H1 (cell line): ENCODE data around the gene USH1G. TPM values are rescaled to one million over a fixed set of nuclear protein-coding genes. Genes with fewer than 3 reads are reported as not detected.

ENCODE experiments used
- CTCF ChIA-PET: fragments of 300-600 bp; sonication (Branson Sonifier 250); formaldehyde crosslinking; loops from one replicate; lab custom pipeline; 2021; ENCODE audit not compliant: partially characterized antibody; lab: Charles Lee
- POLR2A ChIA-PET: fragments of 300-600 bp; sonication (Branson Sonifier 250); formaldehyde crosslinking; loops from one replicate; lab custom pipeline; 2021; ENCODE audit warnings: inconsistent platforms; ENCODE audit not compliant: partially characterized antibody; lab: Charles Lee
- DNase-seq, 2 experiments: peaks; one replicate each; pipeline versions ENCODE4 v3.0.0 to v3.0.0-alpha.2; 2010 to 2022; ENCODE audit warnings: low spot score in 2 of 2, low read depth in 1 of 2, mixed read lengths in 1 of 2
- FAIRE-seq: peaks from 2 replicates; lab custom pipeline; 2011; peaks lifted over from hg19 to GRCh38; lab: Jason Lieb, UNC
- H2AFZ ChIP-seq: 2 replicates; pipeline ENCODE4 v1.8.1; 2012; ENCODE audit warnings: low read length, inconsistent platforms
- H2AK5ac ChIP-seq: 2 replicates; pipeline ENCODE4 v1.6.1; 2013; ENCODE audit warnings: low read depth, low read length
- H2BK120ac ChIP-seq: replicated peaks from 2 replicates; pipeline ENCODE3; 2013; ENCODE audit warnings: low read depth, low read length, inconsistent platforms
- H2BK12ac ChIP-seq: 2 replicates; pipeline ENCODE4 v1.6.1; 2013; ENCODE audit warnings: low read depth, low read length
- H2BK15ac ChIP-seq: 2 replicates; pipeline ENCODE4 v1.6.1; 2013; ENCODE audit warnings: low read length
- H2BK20ac ChIP-seq: 2 replicates; pipeline ENCODE4 v1.6.1; 2013; ENCODE audit warnings: low read length
- H2BK5ac ChIP-seq: 2 replicates; pipeline ENCODE4 v1.6.1; 2013; ENCODE audit warnings: low read depth, low read length
- H3K14ac ChIP-seq: 2 replicates; pipeline ENCODE4 v1.6.1; 2013; ENCODE audit warnings: inconsistent platforms; ENCODE audit not compliant: insufficient read length
- H3K18ac ChIP-seq: 2 replicates; pipeline ENCODE4 v1.6.1; 2013; ENCODE audit warnings: low read length; ENCODE audit errors: extremely low read depth
- H3K23ac ChIP-seq: 2 replicates; pipeline ENCODE4 v1.6.1; 2013; ENCODE audit warnings: inconsistent platforms; ENCODE audit not compliant: insufficient read length
- H3K23me2 ChIP-seq: 2 replicates; pipeline ENCODE4 v1.6.1; 2013; ENCODE audit warnings: low read depth, low read length
- H3K27ac ChIP-seq: 2 replicates; pipeline ENCODE4 v1.6.1; 2011; ENCODE audit warnings: low read depth, low read length, inconsistent platforms
- H3K27me3 ChIP-seq, 4 experiments: replicated peaks in 1 of 4; 1 replicate in 1 of 4; 2 replicates in 3 of 4; pipeline versions ENCODE4 v1.6.1 to v1.8.1; 2011 to 2013; ENCODE audit warnings: low read length in 3 of 4, mild to moderate bottlenecking in 3 of 4, inconsistent platforms in 2 of 4, mixed read lengths in 2 of 4, moderate library complexity in 1 of 4; ENCODE audit not compliant: control insufficient read depth in 3 of 4, insufficient read depth in 3 of 4; ENCODE audit errors: extremely low read depth in 1 of 4
- H3K36me3 ChIP-seq, 4 experiments: 2 replicates each; pipeline versions ENCODE4 v1.6.1 to v1.8.1; 2011 to 2013; ENCODE audit warnings: mild to moderate bottlenecking in 4 of 4, low read length in 3 of 4, moderate library complexity in 2 of 4, control low read depth in 1 of 4, inconsistent platforms in 1 of 4; ENCODE audit not compliant: insufficient read depth in 4 of 4, control insufficient read depth in 2 of 4
- H3K4ac ChIP-seq: replicated peaks from 2 replicates; pipeline ENCODE3; 2013; ENCODE audit warnings: low read length, low read depth, mixed read lengths, inconsistent platforms; ENCODE audit not compliant: insufficient read length
- H3K4me1 ChIP-seq, 4 experiments: replicated peaks in 1 of 4; 1 replicate in 1 of 4; 2 replicates in 3 of 4; pipeline versions ENCODE4 v1.6.1 to v1.8.1; 2011 to 2013; ENCODE audit warnings: low read length in 3 of 4, inconsistent platforms in 2 of 4, mixed read lengths in 1 of 4; ENCODE audit not compliant: insufficient read depth in 4 of 4, control insufficient read depth in 3 of 4
- H3K4me2 ChIP-seq, 2 experiments: 2 replicates each; pipeline versions ENCODE4 v1.6.1 to v1.8.1; 2011 to 2013; ENCODE audit warnings: low read depth in 2 of 2, low read length in 2 of 2, control low read depth in 1 of 2, inconsistent platforms in 1 of 2, mild to moderate bottlenecking in 1 of 2; ENCODE audit not compliant: insufficient read depth in 1 of 2
- H3K4me3 ChIP-seq, 4 experiments: fragments of 200-600, 300-600 bp in 1 of 4; sonication (generic), shearing (Covaris generic), sonication (Bioruptor Twin) in 1 of 4; 2 replicates each; pipeline versions ENCODE4 v1.5.1 to v1.8.1; 2011 to 2016; ENCODE audit warnings: low read length in 4 of 4, low read depth in 3 of 4, control low read depth in 2 of 4, inconsistent platforms in 2 of 4, mild to moderate bottlenecking in 2 of 4, mixed read lengths in 1 of 4, moderate library complexity in 1 of 4; ENCODE audit not compliant: insufficient read depth in 2 of 4; ENCODE audit errors: extremely low read depth in 1 of 4
- H3K56ac ChIP-seq: replicated peaks from 2 replicates; pipeline ENCODE3; 2013; ENCODE audit warnings: low read depth, mild to moderate bottlenecking, mixed read lengths, low read length, inconsistent platforms; ENCODE audit not compliant: insufficient read length
- H3K79me1 ChIP-seq: 2 replicates; pipeline ENCODE4 v1.6.1; 2013; ENCODE audit warnings: low read depth, low read length, control low read depth
- H3K79me2 ChIP-seq, 2 experiments: 2 replicates each; pipeline versions ENCODE4 v1.6.1 to v1.8.1; 2012 to 2013; ENCODE audit warnings: low read length in 2 of 2, mild to moderate bottlenecking in 2 of 2, inconsistent platforms in 1 of 2; ENCODE audit not compliant: insufficient read depth in 2 of 2, control insufficient read depth in 1 of 2
- H3K9ac ChIP-seq, 4 experiments: replicated peaks in 1 of 4; 1 replicate in 1 of 4; 2 replicates in 3 of 4; pipeline versions ENCODE4 v1.6.1 to v1.8.1; 2011 to 2013; ENCODE audit warnings: low read depth in 3 of 4, low read length in 3 of 4, control low read depth in 2 of 4, mild to moderate bottlenecking in 2 of 4, moderate library complexity in 2 of 4, inconsistent platforms in 1 of 4; ENCODE audit errors: extremely low read depth in 1 of 4
- H3K9me3 ChIP-seq, 2 experiments: 2 replicates each; pipeline versions ENCODE4 v1.6.1 to v1.8.1; 2012 to 2013; ENCODE audit warnings: mild to moderate bottlenecking in 2 of 2, moderate library complexity in 2 of 2, control low read depth in 1 of 2, inconsistent platforms in 1 of 2, low read depth in 1 of 2, low read length in 1 of 2, mixed read lengths in 1 of 2; ENCODE audit not compliant: insufficient read depth in 2 of 2
- H4K20me1 ChIP-seq, 2 experiments: replicated peaks in 1 of 2; 2 replicates each; pipeline versions ENCODE3 to v1.8.1; 2011 to 2013; ENCODE audit warnings: inconsistent platforms in 2 of 2, low read length in 2 of 2, mild to moderate bottlenecking in 1 of 2; ENCODE audit not compliant: insufficient read depth in 2 of 2, control insufficient read depth in 1 of 2
- H4K5ac ChIP-seq: 2 replicates; pipeline ENCODE4 v1.6.1; 2013; ENCODE audit warnings: low read length, low read depth, mixed read lengths, inconsistent platforms; ENCODE audit not compliant: insufficient read length
- H4K8ac ChIP-seq: 2 replicates; pipeline ENCODE4 v1.8.0; 2013; ENCODE audit warnings: mild to moderate bottlenecking, moderate library complexity, low read length, inconsistent platforms; ENCODE audit not compliant: insufficient read depth; ENCODE audit errors: extremely low read depth
- H4K91ac ChIP-seq: replicated peaks from 2 replicates; pipeline ENCODE3; 2013; ENCODE audit warnings: low read length, mixed read lengths, inconsistent platforms; ENCODE audit not compliant: insufficient read length
- BACH1 ChIP-seq: IDR thresholded peaks from 2 replicates; pipeline ENCODE4 v1.6.1; 2012; ENCODE audit warnings: low read length, improper control_type of control experiment
- CEBPB ChIP-seq: IDR thresholded peaks from 2 replicates; pipeline ENCODE4 v1.6.1; 2012; ENCODE audit warnings: low read depth, low read length
- CHD1 ChIP-seq: IDR thresholded peaks from 2 replicates; pipeline ENCODE4 v1.6.1; 2012; ENCODE audit warnings: low read depth, low read length, improper control_type of control experiment
- CTCF ChIP-seq, 3 experiments: IDR thresholded peaks; 1 replicate in 2 of 3; 2 replicates in 1 of 3; pipeline versions ENCODE4 v1.5.1 to v1.6.1; 2011; ENCODE audit warnings: low read length in 3 of 3, mild to moderate bottlenecking in 3 of 3, inconsistent platforms in 2 of 3, low read depth in 1 of 3, moderate library complexity in 1 of 3; ENCODE audit not compliant: insufficient read depth in 1 of 3; ENCODE audit errors: control extremely low read depth in 1 of 3
- GTF2F1 ChIP-seq: IDR thresholded peaks from 2 replicates; pipeline ENCODE4 v1.6.1; 2012; ENCODE audit warnings: low read depth, low read length, improper control_type of control experiment, borderline replicate concordance
- JUND ChIP-seq: IDR thresholded peaks from 2 replicates; pipeline ENCODE4 v1.6.1; 2011; ENCODE audit warnings: mild to moderate bottlenecking, improper control_type of control experiment, low read length
- SAP30 ChIP-seq: fragments of 300-600 bp; sonication (generic); IDR thresholded peaks from 2 replicates; pipeline ENCODE4 v1.7.1; 2012; ENCODE audit warnings: low read length, moderate library complexity, mild to moderate bottlenecking, inconsistent platforms; ENCODE audit not compliant: insufficient read depth, insufficient replicate concordance
- SP1 ChIP-seq: IDR thresholded peaks from 2 replicates; pipeline ENCODE4 v1.6.1; 2011; ENCODE audit warnings: low read depth, low read length
- SP2 ChIP-seq: IDR thresholded peaks from 2 replicates; pipeline ENCODE4 v1.6.1; 2012; ENCODE audit warnings: mild to moderate bottlenecking, low read length, inconsistent platforms
- TBP ChIP-seq: IDR thresholded peaks from 2 replicates; pipeline ENCODE4 v1.6.1; 2011; ENCODE audit warnings: low read depth, low read length, improper control_type of control experiment
- USF2 ChIP-seq: IDR thresholded peaks from 2 replicates; pipeline ENCODE4 v1.6.1; 2011; ENCODE audit warnings: low read length, improper control_type of control experiment
- whole genome bisulfite sequencing, 2 experiments: shearing (Covaris generic) in 1 of 2; methylation state at CpG; one replicate each; pipeline versions ENCODE4 v1.1.6 to v1.1.7; 2013 to 2015; ENCODE audit warnings: low lambda C conversion rate in 2 of 2, mixed read lengths in 2 of 2, inconsistent platforms in 1 of 2, low coverage in 1 of 2, missing lambda C conversion rate in 1 of 2; ENCODE audit not compliant: insufficient replicate concordance in 2 of 2, insufficient coverage in 1 of 2, insufficient read length in 1 of 2; ENCODE audit errors: extremely low coverage in 1 of 2, missing lambda C conversion rate in 1 of 2; 5-methylcytosine and 5-hydroxymethylcytosine counted together
- polyA plus RNA-seq, 7 experiments: library from polyadenylated mRNA; depleted of rRNA in 3 of 7; stranded (reverse) in 5 of 7; unstranded in 2 of 7; fragments of >200 nt in 5 of 7; fragments of 200-250 nt in 2 of 7; gene quantifications; 1 replicate in 5 of 7; 2 replicates in 1 of 7; 4 replicates in 1 of 7; pipeline versions ENCODE4 v1.2.1 to v1.2.3, GENCODE V29; 2011 to 2013; ENCODE audit warnings: missing spikeins in 2 of 7, mixed read lengths in 2 of 7
- total RNA-seq: library from RNA; stranded (reverse); fragmentation: NEBNext Ultra II Directional; extraction: Animal tissue kit (Norgen Biotek cat#: 25700); gene quantifications from 2 replicates; pipeline ENCODE4 v1.2.1, GENCODE V29; 2021

Gene USH1G
- total and polyA plus RNA-seq, 2 of the 8 experiments (the other 6 are each of a cell fraction or from before 2014, with no cell fraction given): 1.6 to 4.3 TPM

GRCh38 chr17:74874615-74875037 lies 48.4 kb downstream of the USH1G start:
- Histone ChIP-seq H2BK12ac (no peak overlapping the region), H2BK15ac (no peak overlapping the region), H3K56ac (no peak overlapping the region), H3K79me2 (no peaks in the 10 kb centered on the region; a peak in 1 of 4 replicates), H3K4me3 (no peak overlapping the region), H2BK120ac (no peak overlapping the region), H4K8ac (no peak overlapping the region), H3K23me2 (peaks cover 10% of the 10 kb centered on the region), H3K27ac (no peak overlapping the region), H3K4me1 (peaks cover 0 to 14% (median 6%) of the 10 kb centered on the region in 4 experiments; a peak in 6 of 7 replicates), H3K36me3 (no peaks in the 10 kb centered on the region), H2BK5ac (no peak overlapping the region), H3K4me2 (no peak overlapping the region; a peak in 1 of 4 replicates), H3K9ac (no peak overlapping the region), H4K91ac (no peak overlapping the region), H2AK5ac (no peak overlapping the region), H3K14ac (no peak overlapping the region), H3K79me1 (peaks cover 7% of the 10 kb centered on the region; the same call in 1 of the 2 replicates), H3K4ac (no peak overlapping the region), H3K23ac (no peak overlapping the region), H3K9me3 (no peaks in the 10 kb centered on the region), H3K27me3 (peaks cover 0 to 3% (median 0%) of the 10 kb centered on the region in 4 experiments; a peak in 2 of 7 replicates), H4K20me1 (no peaks in the 10 kb centered on the region), H2AFZ (no peak overlapping the region), H3K18ac (no peak overlapping the region), H2BK20ac (no peak overlapping the region), H4K5ac (no peak overlapping the region)
- WGBS, 2 experiments: 91% methylated on average over 5 of the region's 5 CpGs; no CpG with 5 or more reads in 1 of the 2 experiments
- FAIRE-seq: no peak
- POLR2A ChIA-PET: interaction anchor here (1.8 to 2.1 kb wide), 2 partner anchors 18 to 39 kb away, joined by 5 read pairs; no protein-coding TSS in a partner anchor
- no peak for DNase-seq
- CTCF ChIA-PET: interaction anchor here (1.0 to 81.0 kb wide), 7 partner anchors 13 to 137 kb away, joined by 3 to 2981 read pairs (median 6); partner anchors contain the start of genes GRIN2C, NAT9 and OTOP2
- TF ChIP-seq CTCF (IDR thresholded peaks at IDR 0.05; ENCODE audit: control extremely low read depth in 1 of 3, insufficient read depth in 1 of 3, low read depth in 1 of 3, low read length in 3 of 3) (no peak), SAP30 (no peak), TBP (no peak), CEBPB (no peak), SP1 (no peak), SP2 (no peak), BACH1 (no peak), CHD1 (no peak), GTF2F1 (no peak), USF2 (no peak), JUND (no peak)
